A549 (cell line): ENCODE data around the gene TFCP2L1. TPM values are rescaled to one million over a fixed set of nuclear protein-coding genes. Genes with fewer than 3 reads are reported as not detected.

Experiments
- ATAC-seq, 2 experiments: fragments of 200-7000 bp in 1 of 2; fragments of >200 bp in 1 of 2; cut with Nextera tagmentation in 1 of 2; cut with Tn5 transposase in 1 of 2; 3 replicates each; pipeline versions ENCODE4 v1.8.0 to v1.9.1; 2018 to 2020; ENCODE audit warnings: mild to moderate bottlenecking in 1 of 2, moderate library complexity in 1 of 2
- CTCF ChIA-PET: fragments of 300-600 bp; sonication (Branson Sonifier 250); formaldehyde crosslinking; extraction: SDS; loops from one replicate; lab custom pipeline; 2021; ENCODE audit warnings: antibody characterized with exemption, inconsistent platforms; lab: Yijun Ruan, JAX
- POLR2A ChIA-PET: fragments of 350-600 bp; formaldehyde crosslinking; extraction: SDS; loops from one replicate; lab custom pipeline; 2021; ENCODE audit warnings: antibody characterized with exemption, inconsistent platforms; lab: Yijun Ruan, JAX
- DNase-seq, 2 experiments: peaks; one replicate each; pipeline versions ENCODE4 v3.0.0 to v3.0.0-alpha.2; 2011 to 2016; ENCODE audit warnings: low read depth in 1 of 2, low spot score in 1 of 2
- FAIRE-seq: peaks from 2 replicates; lab custom pipeline; 2011; peaks lifted over from hg19 to GRCh38; lab: Jason Lieb, UNC
- H3K27ac ChIP-seq, 2 experiments: fragments of >200 bp; sonication (Bioruptor Twin); formaldehyde crosslinking; 3 replicates each; pipeline ENCODE4 v1.5.1; 2016 to 2017
- H3K4me1 ChIP-seq: fragments of >200 bp; sonication (Bioruptor Twin); formaldehyde crosslinking; 3 replicates; pipeline ENCODE4 v1.6.1; 2016
- H3K4me2 ChIP-seq: fragments of >200 bp; sonication (Bioruptor Twin); formaldehyde crosslinking; 3 replicates; pipeline ENCODE4 v1.6.1; 2016
- H3K4me3 ChIP-seq: fragments of >200 bp; sonication (Bioruptor Twin); formaldehyde crosslinking; 3 replicates; pipeline ENCODE4 v1.5.1; 2016
- H3K9me3 ChIP-seq: fragments of >200 bp; sonication (Bioruptor Twin); formaldehyde crosslinking; 3 replicates; pipeline ENCODE4 v1.6.1; 2016
- CBX2 ChIP-seq: fragments of 200-600 bp; sonication (generic); IDR thresholded peaks from 2 replicates; pipeline ENCODE4 v1.6.1; 2016; ENCODE audit warnings: low read depth, mild to moderate bottlenecking, borderline replicate concordance
- CBX8 ChIP-seq: fragments of 200-600 bp; sonication (generic); IDR thresholded peaks from 2 replicates; pipeline ENCODE4 v1.6.1; 2016
- CEBPB ChIP-seq, 2 experiments: fragments of >200 bp in 1 of 2; sonication (Bioruptor Twin) in 1 of 2; formaldehyde crosslinking in 1 of 2; IDR thresholded peaks; 2 replicates each; pipeline ENCODE4 v1.6.1; 2012 to 2016
- EHMT2 ChIP-seq: fragments of 200-600 bp; sonication (generic); IDR thresholded peaks from 2 replicates; pipeline ENCODE4 v1.6.1; 2016; ENCODE audit warnings: antibody characterized with exemption, low read depth, mild to moderate bottlenecking, moderate library complexity
- EP300 ChIP-seq, 2 experiments: fragments of >200 bp; sonication (Bioruptor Twin); formaldehyde crosslinking; IDR thresholded peaks; 2 replicates in 1 of 2; 3 replicates in 1 of 2; pipeline ENCODE4 v1.6.1; 2016 to 2017
- GATA3 ChIP-seq: IDR thresholded peaks from 2 replicates; pipeline ENCODE4 v1.6.1; 2012; ENCODE audit warnings: borderline replicate concordance
- HDAC2 ChIP-seq: fragments of 200-600 bp; sonication (generic); IDR thresholded peaks from 2 replicates; pipeline ENCODE4 v1.6.1; 2016
- HEYL ChIP-seq: fragments of 250-450 bp; sonication (Bioruptor Pico); IDR thresholded peaks from 2 replicates; pipeline ENCODE4 v1.8.0; 2021; ENCODE audit warnings: mild to moderate bottlenecking, moderate library complexity
- HOXA7 ChIP-seq: fragments of 250-450 bp; sonication (Bioruptor Pico); IDR thresholded peaks from 2 replicates; pipeline ENCODE4 v1.5.0; 2020; ENCODE audit warnings: mild to moderate bottlenecking, moderate library complexity
- JUN ChIP-seq, 2 experiments: fragments of >200 bp; sonication (Bioruptor Twin); formaldehyde crosslinking; IDR thresholded peaks; 2 replicates in 1 of 2; 3 replicates in 1 of 2; pipeline ENCODE4 v1.6.1; 2016 to 2017
- KDM1A ChIP-seq: fragments of 200-600 bp; sonication (generic); IDR thresholded peaks from 2 replicates; pipeline ENCODE4 v1.6.1; 2016; ENCODE audit warnings: low read depth, mild to moderate bottlenecking
- MAZ ChIP-seq: fragments of 150-350 bp; IDR thresholded peaks from 2 replicates; pipeline ENCODE4 v1.6.1; 2014; ENCODE audit warnings: antibody characterized with exemption, low read depth, low read length, borderline replicate concordance
- NFE2L2 ChIP-seq: fragments of 150-350 bp; conservative IDR thresholded peaks from 2 replicates; pipeline ENCODE4 v1.6.1; 2014; ENCODE audit warnings: low read length
- NR3C1 ChIP-seq: fragments of >200 bp; sonication (Bioruptor Twin); formaldehyde crosslinking; IDR thresholded peaks from 3 replicates; pipeline ENCODE4 v1.6.1; 2017
- POLR2AphosphoS2 ChIP-seq: conservative IDR thresholded peaks from 2 replicates; pipeline ENCODE4 v1.6.1; 2012; ENCODE audit warnings: low read length, improper control_type of control experiment, inconsistent platforms
- RARB ChIP-seq: fragments of 250-450 bp; sonication (Bioruptor Pico); IDR thresholded peaks from 2 replicates; pipeline ENCODE4 v1.8.0; 2021; ENCODE audit warnings: mild to moderate bottlenecking, moderate library complexity
- RFX5 ChIP-seq: fragments of 450-650 bp; IDR thresholded peaks from 2 replicates; pipeline ENCODE4 v1.7.1; 2014; ENCODE audit warnings: antibody characterized with exemption, mild to moderate bottlenecking, moderate library complexity
- SREBF2 ChIP-seq: fragments of 450-650 bp; IDR thresholded peaks from 2 replicates; pipeline ENCODE4 v1.6.1; 2014; ENCODE audit warnings: mild to moderate bottlenecking, moderate library complexity
- TP53 ChIP-seq: fragments of 250-450 bp; sonication (Bioruptor Pico); IDR thresholded peaks from 2 replicates; pipeline ENCODE4 v1.5.0; 2021; ENCODE audit warnings: mild to moderate bottlenecking, moderate library complexity
- USF2 ChIP-seq: fragments of 450-650 bp; IDR thresholded peaks from 2 replicates; pipeline ENCODE4 v1.6.1; 2014; ENCODE audit warnings: antibody characterized with exemption
- ZFP36 ChIP-seq: fragments of 450-650 bp; IDR thresholded peaks from 2 replicates; pipeline ENCODE4 v1.6.1; 2014; ENCODE audit warnings: borderline replicate concordance; ENCODE audit not compliant: partially characterized antibody
- WGBS: methylation state at CpG from one replicate; pipeline ENCODE4 v1.1.6; 2017; ENCODE audit errors: missing lambda C conversion rate; 5-methylcytosine and 5-hydroxymethylcytosine counted together
- polyA plus RNA-seq, 4 experiments: library from polyadenylated mRNA; depleted of rRNA in 3 of 4; stranded (reverse); fragments of >200 nt; fragmentation: RNase III in 1 of 4; extraction: RNeasy Plus Mini Kit Qiagen cat#74134 plus additional on column Dnase treatment in 1 of 4; gene quantifications; 2 replicates in 3 of 4; 3 replicates in 1 of 4; pipeline ENCODE4 v1.2.3, GENCODE V29; 2011 to 2017
- TF ChIP-seq, protein P1 (sequence below): fragments of 150-350 bp; IDR thresholded peaks from 2 replicates; pipeline ENCODE4 v1.6.1; 2014; ENCODE audit warnings: low read depth, mild to moderate bottlenecking, low read length
- TF ChIP-seq, protein P2 (sequence below): IDR thresholded peaks from 2 replicates; pipeline ENCODE4 v1.6.1; 2012

Gene TFCP2L1
- polyA plus RNA-seq, 2 of the 4 experiments (the other 2 are of a cell fraction): 1.3 to 3.1 TPM

GRCh38 chr2:121282800-121283385 is 2.1 kb downstream of the TFCP2L1 start:
- POLR2A ChIA-PET: no interaction called here
- Histone ChIP-seq H3K27ac (peak overlapping the region; percentile 81 to 83), H3K4me3 (peak overlapping the region; percentile 90), H3K4me1 (peaks cover 31% of the 10 kb centered on the region), H3K4me2 (peak overlapping the region; percentile 97), H3K9me3 (no peaks in the 10 kb centered on the region)
- peak; percentile 28 to 41 for DNase-seq
- CTCF ChIA-PET: interaction anchor here (0.9 to 1.8 kb wide), 4 partner anchors 8 to 188 kb away, joined by 3 to 5 read pairs (median 3); no protein-coding TSS in a partner anchor
- FAIRE-seq: no peak
- WGBS: 16% methylated on average over 13 of the region's 13 CpGs
- ATAC-seq: peak in 1 of 2 experiments; percentile 37; a peak in 3 of 6 replicates
- TF ChIP-seq HOXA7 (CRISPR knock-in tag) (no peak), CEBPB (IDR thresholded peaks at IDR 0.05) (peak; percentile 87 to 92)

GRCh38 chr2:121281694-121282093 is 3.3 kb downstream of the TFCP2L1 start:
- Histone ChIP-seq H3K4me2 (peak overlapping the region; percentile 97), H3K4me1 (peaks cover 31% of the 10 kb centered on the region), H3K9me3 (no peaks in the 10 kb centered on the region), H3K4me3 (no peak overlapping the region; the same call in 2 of the 3 replicates), H3K27ac (peak overlapping the region; percentile 81 to 83; a peak in 2 of 6 replicates)
- no peak for FAIRE-seq
- WGBS: 86% methylated on average over 5 of the region's 7 CpGs
- no peak for DNase-seq
- POLR2A ChIA-PET: no interaction called here
- no peak for TF ChIP-seq RFX5
- TF ChIP-seq GATA3: no peak
- no peak for TF ChIP-seq CBX8
- TF ChIP-seq, protein P1, sequence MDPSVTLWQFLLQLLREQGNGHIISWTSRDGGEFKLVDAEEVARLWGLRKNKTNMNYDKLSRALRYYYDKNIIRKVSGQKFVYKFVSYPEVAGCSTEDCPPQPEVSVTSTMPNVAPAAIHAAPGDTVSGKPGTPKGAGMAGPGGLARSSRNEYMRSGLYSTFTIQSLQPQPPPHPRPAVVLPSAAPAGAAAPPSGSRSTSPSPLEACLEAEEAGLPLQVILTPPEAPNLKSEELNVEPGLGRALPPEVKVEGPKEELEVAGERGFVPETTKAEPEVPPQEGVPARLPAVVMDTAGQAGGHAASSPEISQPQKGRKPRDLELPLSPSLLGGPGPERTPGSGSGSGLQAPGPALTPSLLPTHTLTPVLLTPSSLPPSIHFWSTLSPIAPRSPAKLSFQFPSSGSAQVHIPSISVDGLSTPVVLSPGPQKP: no peak
- TF ChIP-seq NFE2L2: no peak
- no peak for TF ChIP-seq POLR2AphosphoS2
- TF ChIP-seq ZFP36: no peak
- no peak for TF ChIP-seq EP300 (IDR thresholded peaks at IDR 0.05)
- no peak for TF ChIP-seq CBX2
- TF ChIP-seq HDAC2: no peak
- no peak for TF ChIP-seq MAZ
- no peak for TF ChIP-seq SREBF2
- CTCF ChIA-PET: interaction anchor here (1.0 kb wide), 1 partner anchor 61 kb away, joined by 3 read pairs; no protein-coding TSS in a partner anchor
- ATAC-seq: no peak

DNA sequence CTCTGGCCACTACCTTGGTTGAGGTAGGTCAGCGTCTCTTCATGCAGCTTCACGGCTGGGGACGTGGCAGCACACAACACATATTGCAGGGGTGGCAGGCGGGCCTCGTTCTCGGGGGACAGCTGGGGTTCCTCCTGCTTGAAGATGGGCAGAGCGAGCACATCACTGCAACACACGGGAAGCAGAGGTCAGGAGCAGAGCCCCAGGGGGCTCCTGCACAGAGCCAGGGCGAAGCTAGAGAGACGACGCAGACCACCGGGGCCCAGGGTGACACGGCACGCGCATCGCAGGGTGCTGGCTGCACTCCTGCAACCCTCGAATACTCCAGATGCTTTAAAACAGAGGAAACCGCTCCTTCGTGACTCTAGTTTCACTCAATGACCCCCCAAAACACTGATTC is 3.9 kb downstream of the TFCP2L1 start:
- Histone ChIP-seq H3K4me1 (peaks cover 31% of the 10 kb centered on the region), H3K27ac (peak overlapping the region; percentile 8 to 83; a peak in 1 of 6 replicates), H3K4me3 (no peak overlapping the region), H3K4me2 (no peak overlapping the region; the same call in 2 of the 3 replicates), H3K9me3 (no peaks in the 10 kb centered on the region)
- CTCF ChIA-PET: interaction anchor here (0.6 to 1.0 kb wide), 4 partner anchors 9 to 119 kb away, joined by 3 read pairs; no protein-coding TSS in a partner anchor
- ATAC-seq: no peak
- TF ChIP-seq KDM1A (no peak), RARB (CRISPR knock-in tag) (no peak), HEYL (CRISPR knock-in tag) (no peak), EHMT2 (no peak), TP53 (no peak), NR3C1 (no peak), USF2 (no peak), JUN (IDR thresholded peaks at IDR 0.05) (no peak)
- TF ChIP-seq, protein P2, sequence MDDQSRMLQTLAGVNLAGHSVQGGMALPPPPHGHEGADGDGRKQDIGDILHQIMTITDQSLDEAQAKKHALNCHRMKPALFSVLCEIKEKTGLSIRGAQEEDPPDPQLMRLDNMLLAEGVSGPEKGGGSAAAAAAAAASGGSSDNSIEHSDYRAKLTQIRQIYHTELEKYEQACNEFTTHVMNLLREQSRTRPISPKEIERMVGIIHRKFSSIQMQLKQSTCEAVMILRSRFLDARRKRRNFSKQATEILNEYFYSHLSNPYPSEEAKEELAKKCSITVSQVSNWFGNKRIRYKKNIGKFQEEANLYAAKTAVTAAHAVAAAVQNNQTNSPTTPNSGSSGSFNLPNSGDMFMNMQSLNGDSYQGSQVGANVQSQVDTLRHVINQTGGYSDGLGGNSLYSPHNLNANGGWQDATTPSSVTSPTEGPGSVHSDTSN: no peak
- FAIRE-seq: no peak
- DNase-seq: no peak
- WGBS: 95% methylated on average over 19 of the region's 19 CpGs
- POLR2A ChIA-PET: no interaction called here
